HCT116 (cell line): ENCODE results near the gene STX10. TPM values are rescaled to one million over a fixed set of nuclear protein-coding genes. Genes with fewer than 3 reads are reported as not detected.

Experiments
- ATAC-seq: fragments of 200-7000 bp; cut with Tn5 transposase; 2 replicates; pipeline ENCODE4 v1.9.1; 2020; ENCODE audit warnings: mild to moderate bottlenecking, moderate library complexity
- BruUV-seq: library from RNA; stranded (reverse); fragments of 400-500 nt; replicated peaks from 2 replicates; lab custom pipeline; 2021; lab: Mats Ljungman, UMichigan
- CTCF ChIA-PET: fragments of 300-600 bp; sonication (Branson Sonifier 250); formaldehyde crosslinking; loops from one replicate; lab custom pipeline; 2021; ENCODE audit warnings: antibody characterized with exemption; lab: Charles Lee
- POLR2A ChIA-PET: fragments of 300-600, 350-600 bp; sonication (Branson Sonifier 250); formaldehyde crosslinking; loops from one replicate; lab custom pipeline; 2021; ENCODE audit warnings: antibody characterized with exemption; lab: Charles Lee
- RAD21 ChIA-PET, 2 experiments: fragments of 300-600 bp; sonication (Branson Sonifier 250); formaldehyde crosslinking; loops; one replicate each; lab custom pipeline; 2023; ENCODE audit warnings: low total read pairs in 2 of 2; ENCODE audit not compliant: uncharacterized antibody in 2 of 2, unreplicated experiment in 2 of 2, low non-redundant PET in 1 of 2; lab: Charles Lee
- DNase-seq: peaks from one replicate; pipeline ENCODE4 v3.0.0-alpha.2; 2010; ENCODE audit warnings: low read depth, low spot score
- H2AFZ ChIP-seq: fragments of 200-600 bp; shearing (Covaris generic), sonication (generic); 2 replicates; pipeline ENCODE4 v1.6.1; 2017; ENCODE audit warnings: low read depth, mixed run types, mixed read lengths, antibody characterized with exemption, low read length; ENCODE audit not compliant: poor library complexity, severe bottlenecking
- H3K27ac ChIP-seq: 2 replicates; pipeline ENCODE4 v1.5.1; 2012; ENCODE audit warnings: low read depth, low read length
- H3K27me3 ChIP-seq: fragments of 200-600 bp; sonication (generic); 2 replicates; pipeline ENCODE4 v1.6.1; 2016; ENCODE audit warnings: mixed run types, low read length, mixed read lengths; ENCODE audit not compliant: insufficient read depth
- H3K36me3 ChIP-seq, 2 experiments: fragments of 200-500 bp in 1 of 2; fragments of 200-600 bp in 1 of 2; sonication (Bioruptor generic) in 1 of 2; sonication (generic) in 1 of 2; 2 replicates each; pipeline versions ENCODE4 v1.5.1 to v1.6.1; 2014 to 2016; ENCODE audit warnings: low read length in 2 of 2, inconsistent platforms in 1 of 2, mixed read lengths in 1 of 2, mixed run types in 1 of 2; ENCODE audit not compliant: insufficient read depth in 2 of 2, control insufficient read depth in 1 of 2
- H3K4me1 ChIP-seq, 2 experiments: fragments of 200-600 bp in 1 of 2; sonication (generic) in 1 of 2; 2 replicates each; pipeline versions ENCODE4 v1.5.1 to v1.6.1; 2012 to 2017; ENCODE audit warnings: low read length in 2 of 2, inconsistent platforms in 1 of 2, mild to moderate bottlenecking in 1 of 2, mixed read lengths in 1 of 2, mixed run types in 1 of 2, moderate library complexity in 1 of 2; ENCODE audit not compliant: insufficient read depth in 2 of 2, control insufficient read depth in 1 of 2
- H3K4me2 ChIP-seq: fragments of 200-600 bp; sonication (generic); 2 replicates; pipeline ENCODE4 v1.6.1; 2017; ENCODE audit warnings: mixed run types, low read length, mixed read lengths
- H3K4me3 ChIP-seq, 2 experiments: fragments of 200-600 bp in 1 of 2; sonication (generic) in 1 of 2; replicated peaks in 1 of 2; 2 replicates each; pipeline ENCODE4 v1.5.1; 2011 to 2016; ENCODE audit warnings: low read length in 2 of 2, control low read depth in 1 of 2, low read depth in 1 of 2, mild to moderate bottlenecking in 1 of 2, mixed read lengths in 1 of 2, mixed run types in 1 of 2
- H3K79me2 ChIP-seq: fragments of 200-600 bp; sonication (generic); 2 replicates; pipeline ENCODE4 v1.6.1; 2017; ENCODE audit warnings: mild to moderate bottlenecking, mixed run types, low read length, moderate library complexity, mixed read lengths; ENCODE audit not compliant: insufficient read depth
- H3K9ac ChIP-seq: fragments of 200-600 bp; sonication (generic); 2 replicates; pipeline ENCODE4 v1.6.1; 2016; ENCODE audit warnings: low read length, mixed read lengths
- H3K9me2 ChIP-seq: fragments of 200-600 bp; sonication (generic), shearing (Covaris generic); 2 replicates; pipeline ENCODE4 v1.6.1; 2017; ENCODE audit warnings: mixed run types, mild to moderate bottlenecking, moderate library complexity; ENCODE audit not compliant: insufficient read depth
- H3K9me3 ChIP-seq, 2 experiments: fragments of 200-500 bp in 1 of 2; fragments of 200-600 bp in 1 of 2; sonication (Bioruptor generic) in 1 of 2; sonication (generic) in 1 of 2; 2 replicates each; pipeline ENCODE4 v1.6.1; 2014 to 2017; ENCODE audit warnings: low read length in 2 of 2, mixed read lengths in 2 of 2, inconsistent platforms in 1 of 2, low read depth in 1 of 2, mild to moderate bottlenecking in 1 of 2, mixed run types in 1 of 2, moderate library complexity in 1 of 2; ENCODE audit not compliant: control insufficient read depth in 1 of 2, insufficient read depth in 1 of 2
- H4K20me1 ChIP-seq: fragments of 200-600 bp; sonication (generic), shearing (Covaris generic); 2 replicates; pipeline ENCODE4 v1.6.1; 2017; ENCODE audit warnings: mixed run types, mild to moderate bottlenecking, moderate library complexity; ENCODE audit not compliant: insufficient read depth
- ATF3 ChIP-seq: IDR thresholded peaks from 2 replicates; pipeline ENCODE4 v1.6.1; 2012
- CBX3 ChIP-seq: IDR thresholded peaks from 2 replicates; pipeline ENCODE4 v1.6.1; 2012; ENCODE audit warnings: low read depth
- CEBPB ChIP-seq: IDR thresholded peaks from 2 replicates; pipeline ENCODE4 v1.6.1; 2012; ENCODE audit warnings: low read depth
- ELF1 ChIP-seq: IDR thresholded peaks from 2 replicates; pipeline ENCODE4 v1.6.1; 2012; ENCODE audit warnings: low read depth, borderline replicate concordance
- EZH2 ChIP-seq: fragments of 200-600 bp; sonication (generic); IDR thresholded peaks from 2 replicates; pipeline ENCODE4 v1.6.1; 2017; ENCODE audit warnings: antibody characterized with exemption, mixed run types
- FOSL1 ChIP-seq: IDR thresholded peaks from 2 replicates; pipeline ENCODE4 v1.6.1; 2012; ENCODE audit warnings: low read depth
- JUND ChIP-seq: IDR thresholded peaks from 2 replicates; pipeline ENCODE4 v1.6.1; 2012
- RAD21 ChIP-seq: IDR thresholded peaks from 2 replicates; pipeline ENCODE4 v1.6.1; 2012; ENCODE audit warnings: low read depth, mild to moderate bottlenecking
- REST ChIP-seq: IDR thresholded peaks from 2 replicates; pipeline ENCODE4 v1.6.1; 2012; ENCODE audit warnings: low read depth
- SIN3A ChIP-seq: IDR thresholded peaks from 2 replicates; pipeline ENCODE4 v1.6.1; 2012; ENCODE audit warnings: low read depth
- SP1 ChIP-seq: IDR thresholded peaks from 2 replicates; pipeline ENCODE4 v1.6.1; 2012; ENCODE audit warnings: low read depth
- SRF ChIP-seq: IDR thresholded peaks from 2 replicates; pipeline ENCODE4 v1.6.1; 2012; ENCODE audit warnings: low read depth
- TCF7L2 ChIP-seq: IDR thresholded peaks from 2 replicates; pipeline ENCODE4 v1.7.0; 2011; ENCODE audit warnings: borderline replicate concordance, inconsistent platforms; ENCODE audit not compliant: insufficient read depth, insufficient read length; ENCODE audit errors: extremely low read depth
- YY1 ChIP-seq: IDR thresholded peaks from 2 replicates; pipeline ENCODE4 v1.6.1; 2011; ENCODE audit warnings: low read length, low read depth, moderate library complexity, mild to moderate bottlenecking; ENCODE audit not compliant: insufficient replicate concordance; ENCODE audit errors: extremely low read depth
- ZBTB33 ChIP-seq: IDR thresholded peaks from 2 replicates; pipeline ENCODE4 v1.6.1; 2011; ENCODE audit warnings: mild to moderate bottlenecking, low read length, moderate library complexity; ENCODE audit not compliant: insufficient replicate concordance; ENCODE audit errors: extremely low read depth
- ZNF274 ChIP-seq: fragments of 200-500 bp; sonication (Bioruptor generic); IDR thresholded peaks from 2 replicates; pipeline ENCODE4 v1.6.1; 2014; ENCODE audit warnings: mild to moderate bottlenecking, low read depth, low read length, inconsistent platforms
- intact Hi-C: fragments of 100-400 bp; cut with micrococcal nuclease; formaldehyde crosslinking; loops from 2 replicates; pipeline ENCODE4 v1.10.0; 2022
- total RNA-seq: library from RNA; stranded (reverse); gene quantifications from one replicate; pipeline ENCODE4 v1.2.1, GENCODE V29; 2021; ENCODE audit not compliant: unreplicated experiment

Gene STX10
- total RNA-seq, 1 experiment from 2014 or later = 149 TPM

GRCh38 chr19:13133241-13133870, 16.8 kb downstream of the STX10 start (continued):
- TF ChIP-seq REST (no peak), ELF1 (no peak), CBX3 (no peak), CEBPB (no peak), YY1 (no peak), ZNF274 (no peak)
- TF ChIP-seq, all 23 proteins: peak for 0

GRCh38 chr19:13132471-13133180, 17.5 kb downstream of the STX10 start:
- Histone ChIP-seq H2AFZ (no peak overlapping the region), H3K36me3 (peaks cover 8 to 26% of the 10 kb centered on the region in 2 experiments; a peak in 3 of 4 replicates), H3K4me1 (peaks cover 2 to 38% of the 10 kb centered on the region in 2 experiments; a peak in 3 of 4 replicates), H3K9ac (no peak overlapping the region), H3K9me2 (no peaks in the 10 kb centered on the region), H3K79me2 (peaks cover 72% of the 10 kb centered on the region), H3K4me2 (no peak overlapping the region), H3K9me3 (no peaks in the 10 kb centered on the region), H4K20me1 (peaks cover 9% of the 10 kb centered on the region; the same call in 1 of the 2 replicates), H3K27me3 (no peaks in the 10 kb centered on the region), H3K4me3 (no peak overlapping the region), H3K27ac (no peak overlapping the region)
- ChIA-PET CTCF (no interaction called here), POLR2A (no interaction called here), RAD21 (no interaction called here)
- DNase-seq = no peak
- intact Hi-C loops = no loop called here
- ATAC-seq = no peak
- BruUV-seq = no TSS peak
- TF ChIP-seq SRF (no peak), JUND (no peak), TCF7L2 (no peak), SP1 (no peak), SIN3A (no peak), CEBPB (no peak), ZBTB33 (no peak), FOSL1 (no peak), RAD21 (no peak), EZH2 (no peak), ATF3 (no peak)
